GM12864 (cell line): Measurements from ENCODE around the gene MFSD11.
"Not testable (repeated sequence)": the region's sequence is repeated elsewhere in the genome, so short reads cannot be mapped to it uniquely, and the experiment has no call there.

ENCODE experiments used
- DNase-seq: peaks from one replicate; pipeline ENCODE4 v3.0.0-alpha.2; 2011; ENCODE audit warnings: low read depth
- H3K4me3 ChIP-seq: 2 replicates; pipeline ENCODE4 v1.5.1; 2011; ENCODE audit warnings: mild to moderate bottlenecking, low read depth, low read length, control low read depth
- TF ChIP-seq, protein P1 (sequence below): IDR thresholded peaks from 2 replicates; pipeline ENCODE4 v1.5.1; 2011; ENCODE audit warnings: low read depth, mild to moderate bottlenecking, moderate library complexity, low read length, control low read depth, inconsistent platforms; ENCODE audit errors: missing control alignments

MFSD11 gene

DNA sequence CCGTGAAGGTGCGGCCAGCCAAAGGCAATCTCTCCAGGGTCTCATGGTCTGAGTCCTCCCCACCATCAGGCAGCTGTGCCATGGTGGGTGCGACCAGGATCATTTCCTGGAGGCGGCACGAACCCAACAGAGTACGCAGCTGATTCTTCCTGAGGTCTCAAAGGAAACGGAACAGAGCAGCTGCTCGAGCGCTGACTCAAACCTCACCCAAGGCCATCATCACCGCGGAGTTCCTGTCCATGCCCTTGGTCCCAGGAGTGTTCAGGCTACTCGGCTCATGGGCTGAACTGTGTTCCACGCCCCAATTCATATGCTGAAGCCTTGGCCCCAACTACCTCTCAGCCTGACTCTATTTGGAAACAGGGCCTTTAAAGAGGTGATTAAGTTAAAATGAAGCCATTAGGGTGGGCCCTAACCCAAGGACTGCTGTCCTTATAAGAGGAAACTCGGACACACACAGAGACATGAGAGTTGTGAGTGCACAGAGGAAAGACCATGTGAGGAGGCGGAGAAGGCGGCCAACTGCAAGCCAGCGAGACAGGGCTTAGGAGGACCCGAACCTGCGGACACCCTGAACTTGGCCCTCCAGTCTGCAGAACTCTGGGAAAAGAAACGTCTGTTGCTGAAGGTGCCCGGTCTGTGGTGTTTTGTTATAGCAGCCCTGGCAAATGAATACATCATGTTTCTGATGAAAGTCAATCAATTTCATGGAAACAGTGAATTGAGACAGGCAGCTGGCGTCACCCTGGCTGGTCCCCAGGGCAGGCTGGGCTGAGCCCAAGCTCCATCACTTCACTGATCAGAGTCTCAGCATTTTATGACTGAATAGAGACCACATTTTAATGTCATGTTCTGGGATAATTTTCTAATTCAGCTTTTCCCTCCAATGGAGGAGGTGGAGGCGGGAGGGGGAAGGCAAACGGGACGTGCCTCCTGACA, 40.9 kb upstream of the MFSD11 start:
- DNase-seq, result peak; percentile 52
- TF ChIP-seq, protein P1, sequence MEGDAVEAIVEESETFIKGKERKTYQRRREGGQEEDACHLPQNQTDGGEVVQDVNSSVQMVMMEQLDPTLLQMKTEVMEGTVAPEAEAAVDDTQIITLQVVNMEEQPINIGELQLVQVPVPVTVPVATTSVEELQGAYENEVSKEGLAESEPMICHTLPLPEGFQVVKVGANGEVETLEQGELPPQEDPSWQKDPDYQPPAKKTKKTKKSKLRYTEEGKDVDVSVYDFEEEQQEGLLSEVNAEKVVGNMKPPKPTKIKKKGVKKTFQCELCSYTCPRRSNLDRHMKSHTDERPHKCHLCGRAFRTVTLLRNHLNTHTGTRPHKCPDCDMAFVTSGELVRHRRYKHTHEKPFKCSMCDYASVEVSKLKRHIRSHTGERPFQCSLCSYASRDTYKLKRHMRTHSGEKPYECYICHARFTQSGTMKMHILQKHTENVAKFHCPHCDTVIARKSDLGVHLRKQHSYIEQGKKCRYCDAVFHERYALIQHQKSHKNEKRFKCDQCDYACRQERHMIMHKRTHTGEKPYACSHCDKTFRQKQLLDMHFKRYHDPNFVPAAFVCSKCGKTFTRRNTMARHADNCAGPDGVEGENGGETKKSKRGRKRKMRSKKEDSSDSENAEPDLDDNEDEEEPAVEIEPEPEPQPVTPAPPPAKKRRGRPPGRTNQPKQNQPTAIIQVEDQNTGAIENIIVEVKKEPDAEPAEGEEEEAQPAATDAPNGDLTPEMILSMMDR, result no peak
- H3K4me3 ChIP-seq, result no peak overlapping the region

DNA sequence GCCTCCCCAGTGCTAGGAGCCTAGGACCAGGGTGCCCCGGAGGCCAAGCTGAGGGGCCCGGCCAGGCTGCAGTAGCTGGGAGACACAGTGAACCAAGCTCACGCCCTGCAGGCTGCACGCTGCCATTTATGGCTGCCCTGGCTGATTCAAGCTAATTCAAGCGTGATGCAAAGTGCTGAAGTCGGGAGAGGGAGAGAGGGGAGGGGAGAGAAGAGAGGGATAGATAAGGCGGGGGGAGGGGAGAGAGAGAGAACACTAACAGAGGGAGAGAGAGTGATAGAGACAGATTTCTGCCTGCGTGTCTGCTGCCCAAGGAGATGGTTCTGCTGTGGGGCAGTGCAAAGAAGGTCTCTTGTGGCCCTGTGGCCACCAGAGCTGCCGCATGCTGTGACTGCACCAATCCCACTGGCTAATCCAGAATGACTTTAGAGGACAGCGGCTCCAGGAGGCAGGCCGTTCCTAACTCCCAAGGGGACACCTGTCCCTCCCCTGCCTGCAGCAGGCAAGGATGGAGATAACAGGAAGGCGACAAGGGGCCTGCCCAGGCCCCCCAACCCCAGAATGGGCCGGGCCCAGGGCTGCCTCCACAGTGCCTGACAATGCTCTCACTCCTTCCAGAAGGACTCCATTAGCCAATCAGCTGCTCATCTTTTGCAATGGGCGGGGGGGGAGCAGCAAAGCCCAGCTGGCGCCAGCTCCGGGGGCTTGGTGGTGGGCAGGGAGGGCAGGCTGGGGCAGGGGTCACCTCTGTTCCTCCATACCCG, 40.0 kb upstream of the MFSD11 start:
- no peak for DNase-seq
- H3K4me3 ChIP-seq, result no peak overlapping the region
- TF ChIP-seq, protein P1, result no peak

DNA sequence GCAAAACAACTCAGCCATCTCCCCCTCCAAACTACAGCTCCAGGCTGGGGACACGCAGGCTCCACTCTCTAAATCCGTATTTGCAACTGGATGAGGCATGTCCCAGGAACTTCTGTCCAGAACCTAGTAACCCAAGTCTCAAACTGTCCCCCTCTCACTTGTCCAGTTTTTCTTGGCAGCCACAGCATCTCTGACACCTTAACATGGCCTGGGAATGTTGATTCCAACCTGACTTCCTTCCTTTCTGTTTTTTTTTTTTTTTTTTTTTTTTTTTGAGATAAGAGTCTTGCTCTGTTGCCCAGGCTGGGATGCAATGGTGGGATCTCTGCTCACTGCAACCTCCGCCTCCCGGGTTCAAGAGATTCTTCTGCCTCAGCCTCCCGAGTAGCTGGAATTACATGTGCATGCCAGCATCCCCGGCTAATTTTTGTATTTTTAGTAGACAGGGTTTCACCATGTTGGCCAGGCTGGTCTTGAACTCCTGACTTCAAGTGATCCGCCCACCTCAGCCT, 39.4 kb upstream of the MFSD11 start:
- H3K4me3 ChIP-seq, DNase-seq: not testable (repeated sequence)

DNA sequence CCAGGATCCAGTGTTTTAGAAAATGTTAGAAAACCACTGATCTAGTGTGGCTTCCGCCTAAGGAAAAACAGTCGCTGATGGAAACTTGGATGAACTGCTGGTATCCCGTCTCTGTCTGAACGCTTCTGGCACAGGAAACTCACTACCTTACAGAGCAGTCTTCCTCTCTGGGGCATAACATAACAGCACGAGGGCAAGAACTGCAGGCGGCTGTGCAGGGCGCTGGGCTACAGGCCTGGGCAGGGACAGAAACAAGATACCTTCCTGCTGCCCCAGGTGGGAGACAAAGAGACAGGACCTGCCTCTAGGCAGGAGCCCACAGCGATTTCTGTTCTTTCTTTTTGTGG, 37.7 kb upstream of the MFSD11 start:
- DNase-seq, result no peak
- TF ChIP-seq, protein P1, result no peak
- H3K4me3 ChIP-seq, result no peak overlapping the region

DNA sequence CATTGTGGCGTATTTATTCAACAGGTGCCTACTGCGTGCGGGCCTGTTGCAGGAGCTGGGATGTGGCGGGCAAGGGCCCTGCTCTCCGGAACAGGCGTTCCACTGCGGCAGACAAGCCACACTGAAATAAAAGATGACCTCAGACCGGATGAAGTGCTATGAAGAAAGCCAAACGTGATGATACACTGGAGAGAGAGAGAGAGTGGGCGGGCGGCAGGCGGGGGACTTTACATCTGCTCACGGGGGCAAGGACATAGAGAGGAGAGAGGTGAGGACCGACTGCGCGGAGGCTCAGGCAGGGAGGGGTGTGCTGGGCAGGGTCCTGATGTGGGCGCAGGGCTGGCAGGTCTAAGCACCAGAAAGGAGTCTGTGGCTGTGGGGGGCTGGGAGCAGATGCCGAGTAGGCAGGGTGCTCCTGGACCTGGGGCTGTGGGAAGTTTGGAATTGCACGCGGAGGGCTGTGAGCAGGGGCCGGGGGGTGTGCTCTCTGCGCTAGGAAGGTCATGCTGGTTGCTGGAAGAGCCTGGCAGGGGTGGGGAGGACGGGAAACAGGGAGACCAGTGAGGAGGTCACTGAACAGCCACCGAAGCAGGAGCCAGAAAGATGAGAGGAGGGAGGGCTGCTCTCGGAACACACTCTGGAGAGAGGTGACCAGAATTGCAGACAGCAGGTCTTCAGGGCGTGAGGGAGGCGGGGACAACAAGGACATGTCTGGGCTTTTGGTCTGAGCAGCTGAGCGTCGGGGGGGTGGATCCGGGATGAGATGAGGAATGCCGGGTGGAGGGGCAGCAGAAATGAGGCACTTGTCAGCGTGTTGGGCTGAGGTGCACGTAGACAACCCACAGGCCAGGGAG, 37.1 kb upstream of the MFSD11 start:
- TF ChIP-seq, protein P1, result no peak

DNA sequence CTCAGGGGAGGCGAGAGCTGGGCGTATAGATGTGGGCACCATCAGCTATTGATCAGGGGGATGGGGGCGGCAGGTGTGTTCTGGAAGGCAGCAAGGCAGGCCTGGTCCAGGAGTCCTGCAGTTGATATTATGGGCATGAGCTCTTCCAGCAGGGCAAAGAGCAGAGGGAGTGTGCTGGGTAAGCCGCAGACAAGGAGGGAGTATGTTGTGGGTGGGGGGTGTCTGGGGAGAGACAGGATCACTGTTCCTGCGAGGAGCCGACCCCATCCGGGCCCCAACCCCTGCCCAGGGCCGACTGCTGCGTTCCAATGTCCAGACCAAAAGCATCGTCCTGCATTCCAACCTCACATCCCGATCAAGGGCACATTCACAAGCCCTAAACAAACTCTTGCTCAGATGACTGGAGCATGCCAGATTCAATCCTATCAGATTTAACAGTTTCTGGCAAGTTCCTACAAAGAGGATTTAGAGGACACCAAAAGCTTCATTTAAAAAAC, 36.4 kb upstream of the MFSD11 start:
- TF ChIP-seq, protein P1, result no peak
- DNase-seq, result no peak
- H3K4me3 ChIP-seq, result no peak overlapping the region

More for the DNA sequence above, 37.1 kb upstream of the MFSD11 start:
- H3K4me3 ChIP-seq, result no peak overlapping the region
- DNase-seq, result no peak
